ENCODE results near the gene RAB11FIP3. TPM values are rescaled to one million over a fixed set of nuclear protein-coding genes. Genes with fewer than 3 reads are reported as not detected.

Gene RAB11FIP3
- total RNA-seq, 2 experiments from 2014 or later: 29.0 to 51.2 TPM

DNA sequence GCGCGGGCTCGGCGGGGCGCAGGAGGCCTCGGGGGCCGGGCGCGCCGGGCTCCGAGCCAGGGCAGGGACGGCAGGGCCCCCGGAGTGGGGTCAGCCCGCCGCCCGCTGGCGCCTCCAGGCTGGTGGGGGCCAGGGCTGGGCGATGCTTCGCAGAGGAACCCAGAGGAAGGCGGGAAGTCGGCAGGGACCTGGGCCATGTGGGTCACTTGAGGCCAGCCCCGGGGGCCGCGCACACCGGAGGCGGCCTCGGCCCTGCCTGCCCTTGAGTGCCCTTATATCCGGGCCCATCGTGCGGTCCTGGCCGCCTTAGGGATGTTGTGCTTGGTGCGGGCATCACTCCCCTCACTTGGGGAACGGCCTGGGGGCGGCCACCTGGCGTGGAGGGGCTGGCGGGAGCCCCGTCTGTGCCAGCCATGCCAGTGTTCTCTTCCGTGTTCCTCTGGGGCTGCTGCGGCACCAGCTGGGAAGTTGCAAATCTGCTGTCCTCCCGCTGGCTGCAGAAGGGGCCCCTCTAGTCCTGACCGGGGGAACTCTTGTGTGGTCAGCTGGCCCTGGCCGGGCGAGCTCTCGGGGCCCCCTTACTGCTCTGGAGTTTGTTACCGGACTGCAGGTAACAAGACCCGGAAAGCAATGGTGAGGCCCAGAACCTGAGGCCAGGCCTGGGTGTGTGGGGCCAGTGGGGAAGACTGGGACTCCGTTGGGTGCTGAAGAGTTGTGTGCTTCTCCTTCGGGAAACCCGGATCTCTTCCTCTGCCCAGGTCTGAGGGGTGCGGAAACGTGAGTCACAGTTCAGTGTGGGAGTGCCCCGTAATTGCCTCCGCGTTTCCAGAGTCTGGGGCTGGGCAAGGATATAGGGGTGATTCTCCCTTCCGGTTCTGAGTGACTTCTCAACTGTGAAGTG is 102.9 kb downstream of the RAB11FIP3 start:
- H3K9me3 ChIP-seq (ENCODE audit: low read length): no peaks in the 10 kb centered on the region
- peaks cover 13% of the 10 kb centered on the region; the same call in 1 of the 2 replicates for H3K36me3 ChIP-seq (ENCODE audit: insufficient read depth, low read length)
- intact Hi-C loops (cut with micrococcal nuclease; ENCODE audit: unreplicated experiment): no loop called here
- peaks cover 46% of the 10 kb centered on the region for H3K79me2 ChIP-seq (ENCODE audit: insufficient read depth, low read depth, low read length)
- no peak overlapping the region for H2AFZ ChIP-seq (ENCODE audit: low read length)
- peak overlapping the region; percentile 15 for H3K27ac ChIP-seq (ENCODE audit: low read depth, low read length, poor library complexity, severe bottlenecking)
- DNase-seq (ENCODE audit: low spot score): peak; percentile 37
- peaks cover 24% of the 10 kb centered on the region for H3K4me1 ChIP-seq (ENCODE audit: insufficient read depth, low read length, poor library complexity, severe bottlenecking)
- H3K4me2 ChIP-seq (ENCODE audit: low read length): peak overlapping the region; percentile 92
- H4K20me1 ChIP-seq (ENCODE audit: insufficient read depth, low read length): no peaks in the 10 kb centered on the region
- H3K4me3 ChIP-seq (ENCODE audit: low read depth, low read length, poor library complexity, severe bottlenecking): peak overlapping the region; percentile 92
- BruUV-seq (replicated peaks): no TSS peak
- TF ChIP-seq, protein P1, sequence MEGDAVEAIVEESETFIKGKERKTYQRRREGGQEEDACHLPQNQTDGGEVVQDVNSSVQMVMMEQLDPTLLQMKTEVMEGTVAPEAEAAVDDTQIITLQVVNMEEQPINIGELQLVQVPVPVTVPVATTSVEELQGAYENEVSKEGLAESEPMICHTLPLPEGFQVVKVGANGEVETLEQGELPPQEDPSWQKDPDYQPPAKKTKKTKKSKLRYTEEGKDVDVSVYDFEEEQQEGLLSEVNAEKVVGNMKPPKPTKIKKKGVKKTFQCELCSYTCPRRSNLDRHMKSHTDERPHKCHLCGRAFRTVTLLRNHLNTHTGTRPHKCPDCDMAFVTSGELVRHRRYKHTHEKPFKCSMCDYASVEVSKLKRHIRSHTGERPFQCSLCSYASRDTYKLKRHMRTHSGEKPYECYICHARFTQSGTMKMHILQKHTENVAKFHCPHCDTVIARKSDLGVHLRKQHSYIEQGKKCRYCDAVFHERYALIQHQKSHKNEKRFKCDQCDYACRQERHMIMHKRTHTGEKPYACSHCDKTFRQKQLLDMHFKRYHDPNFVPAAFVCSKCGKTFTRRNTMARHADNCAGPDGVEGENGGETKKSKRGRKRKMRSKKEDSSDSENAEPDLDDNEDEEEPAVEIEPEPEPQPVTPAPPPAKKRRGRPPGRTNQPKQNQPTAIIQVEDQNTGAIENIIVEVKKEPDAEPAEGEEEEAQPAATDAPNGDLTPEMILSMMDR (conservative IDR thresholded peaks at IDR 0.05; ENCODE audit: low read length): no peak
- TF ChIP-seq EZH2phosphoT487 (IDR thresholded peaks at IDR 0.05; ENCODE audit: borderline replicate concordance, low read depth, low read length): no peak
- no peaks in the 10 kb centered on the region for H3K9me2 ChIP-seq (ENCODE audit: insufficient read depth, low read length)
- POLR2A ChIA-PET: no interaction called here
- CTCF ChIA-PET (ENCODE audit: unreplicated experiment): no interaction called here

DNA sequence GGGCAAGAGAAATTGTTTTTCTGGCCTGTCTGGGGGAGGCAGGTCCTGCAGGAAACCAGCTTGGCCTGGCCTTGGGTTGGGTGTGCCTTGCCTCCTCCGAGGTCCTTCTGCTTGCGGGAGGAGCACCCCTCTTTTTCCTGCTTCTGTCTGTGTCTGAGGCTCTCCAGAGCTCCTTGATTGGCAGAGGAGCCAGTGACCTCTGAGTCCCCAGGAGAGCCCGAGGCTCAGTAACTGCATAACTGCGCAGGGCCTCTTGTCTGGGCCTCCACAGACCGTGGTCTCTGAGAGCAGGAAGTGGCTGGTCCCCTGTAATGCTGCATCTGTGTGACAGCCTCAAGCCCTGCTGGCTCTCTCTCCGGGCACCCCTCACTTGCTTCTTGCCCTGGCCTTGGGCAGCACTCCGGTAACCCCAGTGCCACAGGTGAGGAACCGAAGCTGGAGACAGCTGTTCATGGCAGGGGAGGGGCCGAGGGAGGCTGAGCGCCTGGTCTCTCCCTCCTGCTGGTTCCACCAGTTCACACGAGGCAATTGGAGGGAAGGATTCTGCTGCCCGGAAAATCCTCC is 103.6 kb downstream of the RAB11FIP3 start:
- H3K9me2 ChIP-seq (ENCODE audit: insufficient read depth, low read length): no peaks in the 10 kb centered on the region
- BruUV-seq (replicated peaks): no TSS peak
- peaks cover 46% of the 10 kb centered on the region for H3K79me2 ChIP-seq (ENCODE audit: insufficient read depth, low read depth, low read length)
- intact Hi-C loops (cut with micrococcal nuclease; ENCODE audit: unreplicated experiment): no loop called here
- H3K27ac ChIP-seq (ENCODE audit: low read depth, low read length, poor library complexity, severe bottlenecking): peak overlapping the region; percentile 15
- TF ChIP-seq EZH2phosphoT487 (IDR thresholded peaks at IDR 0.05; ENCODE audit: borderline replicate concordance, low read depth, low read length): no peak
- TF ChIP-seq, protein P1 (conservative IDR thresholded peaks at IDR 0.05; ENCODE audit: low read length): no peak
- POLR2A ChIA-PET: no interaction called here
- no peak overlapping the region for H2AFZ ChIP-seq (ENCODE audit: low read length)
- H3K4me3 ChIP-seq (ENCODE audit: low read depth, low read length, poor library complexity, severe bottlenecking): peak overlapping the region; percentile 92
- peaks cover 13% of the 10 kb centered on the region; the same call in 1 of the 2 replicates for H3K36me3 ChIP-seq (ENCODE audit: insufficient read depth, low read length)
- H3K9me3 ChIP-seq (ENCODE audit: low read length): no peaks in the 10 kb centered on the region
- H3K4me2 ChIP-seq (ENCODE audit: low read length): peak overlapping the region; percentile 92
- CTCF ChIA-PET (ENCODE audit: unreplicated experiment): no interaction called here
- no peaks in the 10 kb centered on the region for H4K20me1 ChIP-seq (ENCODE audit: insufficient read depth, low read length)
- DNase-seq (ENCODE audit: low spot score): peak; percentile 40
- H3K4me1 ChIP-seq (ENCODE audit: insufficient read depth, low read length, poor library complexity, severe bottlenecking): peaks cover 24% of the 10 kb centered on the region

Data from OCI-LY7 (cell line).